ENCODE results near the gene KDM1A.

KDM1A gene

DNA sequence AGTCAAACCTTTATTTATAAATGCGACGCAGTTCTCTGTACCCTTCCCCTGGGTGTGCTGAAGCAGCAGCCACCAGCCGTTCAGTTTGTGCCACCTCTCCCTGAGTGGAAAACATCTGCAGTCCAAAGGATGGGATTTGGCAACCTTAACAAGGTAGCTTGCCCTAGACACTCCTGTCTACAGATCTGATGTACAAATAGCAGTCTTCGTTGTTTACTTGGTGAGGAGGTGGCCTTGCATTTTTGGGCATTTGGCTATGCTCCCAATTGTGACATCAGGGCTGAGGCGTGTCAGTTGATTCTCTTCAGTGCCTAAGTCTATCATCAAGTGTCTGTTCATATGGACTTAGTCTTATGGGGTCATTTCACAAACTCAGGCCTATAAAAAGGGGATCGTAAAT is 59.8 kb downstream of the KDM1A start:
- DNase-seq: no peak

DNA sequence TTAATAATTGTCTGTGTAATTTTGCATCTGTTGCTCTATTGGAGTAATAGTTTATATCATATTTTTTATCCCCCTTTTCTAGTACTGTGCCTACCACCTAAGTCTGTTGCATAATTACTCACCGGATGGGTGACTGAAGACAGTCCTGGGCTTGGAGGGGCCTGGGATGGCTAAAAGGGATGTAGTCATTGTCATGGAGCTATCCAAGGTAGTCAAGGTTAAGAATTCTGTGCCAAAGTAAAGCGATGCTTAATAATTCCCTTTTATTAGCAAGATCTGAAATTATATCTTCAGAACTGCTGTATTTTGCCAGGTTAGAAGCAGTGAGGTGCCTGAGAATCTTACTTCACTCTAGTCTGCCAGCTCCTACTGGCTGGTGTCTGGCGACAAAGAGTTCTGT is 61.6 kb downstream of the KDM1A start:
- DNase-seq: no peak

DNA sequence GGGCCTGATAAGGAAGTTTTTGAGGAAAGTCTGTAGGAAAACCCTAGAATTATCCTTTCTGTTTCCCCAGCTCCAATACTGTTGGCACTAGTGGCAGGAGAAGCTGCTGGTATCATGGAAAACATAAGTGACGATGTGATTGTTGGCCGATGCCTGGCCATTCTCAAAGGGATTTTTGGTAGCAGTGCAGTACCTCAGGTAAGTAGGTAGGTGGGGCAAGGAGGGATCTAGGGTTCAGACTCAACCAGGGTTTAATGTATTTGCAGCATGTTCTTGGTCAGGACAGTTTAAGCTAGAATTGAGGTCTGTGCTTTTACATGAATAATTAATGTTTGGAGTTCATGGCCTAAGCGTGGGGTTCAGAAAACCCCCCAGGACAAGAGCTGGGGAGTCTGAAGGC is 62.1 kb downstream of the KDM1A start:
- no peak for DNase-seq

DNA sequence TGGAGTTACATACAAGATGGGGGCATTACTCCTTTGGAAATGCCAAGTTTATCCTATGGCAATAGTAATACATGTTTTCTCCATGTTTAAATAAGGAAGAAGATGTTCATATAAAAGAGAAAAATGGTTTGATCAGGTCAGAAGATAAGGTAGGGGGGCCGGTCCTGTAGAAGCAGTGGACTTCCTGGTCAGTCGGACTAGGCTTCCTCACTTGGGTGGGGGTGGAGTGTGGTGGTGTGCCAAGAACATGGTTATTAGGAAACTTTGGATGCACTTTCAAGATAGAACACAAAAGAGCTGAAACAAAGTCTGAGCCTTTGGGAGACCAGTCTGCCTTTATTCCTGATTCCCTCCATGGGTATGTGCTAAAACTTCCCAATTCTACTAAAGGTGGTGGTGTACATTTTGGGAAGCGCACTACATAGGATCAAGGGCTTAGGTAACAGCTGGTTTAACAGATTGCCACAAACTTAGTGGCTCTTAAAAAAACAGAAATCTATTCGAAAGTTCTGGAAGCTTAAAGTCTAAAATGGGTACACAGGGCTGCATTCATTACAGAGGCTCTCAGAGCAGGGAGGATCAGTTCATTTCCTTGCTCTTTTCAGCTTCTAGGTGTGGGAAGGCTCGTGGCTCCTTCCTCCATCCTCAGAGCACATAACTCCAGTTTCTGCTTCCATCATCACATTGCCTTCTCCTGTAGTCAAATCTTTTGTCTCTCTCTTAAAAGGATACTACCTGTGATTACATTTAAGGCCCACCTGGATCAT is 64.6 kb downstream of the KDM1A start:
- no peak for DNase-seq

GRCh38 chr1:23084880-23085279 is 65.6 kb downstream of the KDM1A start:
- no peak for DNase-seq

DNA sequence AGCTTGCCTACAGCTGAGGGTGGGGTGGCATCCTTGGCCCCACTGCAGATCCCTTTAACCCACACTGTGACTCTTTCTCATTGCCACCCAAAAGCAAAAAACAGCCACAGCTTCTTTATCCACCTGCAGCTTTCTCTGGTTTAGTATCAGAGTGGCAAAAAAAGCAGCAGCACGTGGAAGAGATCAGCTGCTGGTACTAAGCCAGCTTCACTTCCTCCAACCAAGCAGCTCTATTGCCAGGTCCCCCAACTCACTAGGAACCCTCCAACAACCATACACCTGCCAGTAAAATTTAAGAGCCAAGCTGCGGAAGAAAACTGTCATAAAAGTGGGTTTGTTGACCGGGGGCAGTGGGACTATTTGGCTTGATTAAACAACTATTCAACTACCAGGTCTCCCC is 66.4 kb downstream of the KDM1A start:
- DNase-seq: no peak

DNA sequence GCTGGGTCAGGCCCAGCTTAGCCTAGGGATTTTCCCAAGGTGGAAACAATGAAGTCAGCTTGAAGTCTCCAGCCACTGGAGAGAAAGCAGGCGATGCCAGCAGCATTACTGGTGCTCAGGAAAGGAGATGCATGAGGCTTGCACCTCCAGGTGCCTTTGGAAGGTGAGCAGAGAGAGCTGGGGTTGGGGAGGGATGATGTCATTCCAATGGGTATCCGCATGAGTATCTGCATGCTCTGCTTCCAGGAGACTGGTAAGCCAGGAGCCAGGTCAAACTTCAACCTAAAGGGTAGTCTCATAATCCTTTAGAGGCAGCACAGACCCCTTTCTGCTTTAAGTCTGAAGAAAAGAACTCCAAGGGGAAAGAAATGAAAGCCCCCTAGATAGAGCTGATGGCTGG is 68.8 kb downstream of the KDM1A start:
- DNase-seq: no peak

DNA sequence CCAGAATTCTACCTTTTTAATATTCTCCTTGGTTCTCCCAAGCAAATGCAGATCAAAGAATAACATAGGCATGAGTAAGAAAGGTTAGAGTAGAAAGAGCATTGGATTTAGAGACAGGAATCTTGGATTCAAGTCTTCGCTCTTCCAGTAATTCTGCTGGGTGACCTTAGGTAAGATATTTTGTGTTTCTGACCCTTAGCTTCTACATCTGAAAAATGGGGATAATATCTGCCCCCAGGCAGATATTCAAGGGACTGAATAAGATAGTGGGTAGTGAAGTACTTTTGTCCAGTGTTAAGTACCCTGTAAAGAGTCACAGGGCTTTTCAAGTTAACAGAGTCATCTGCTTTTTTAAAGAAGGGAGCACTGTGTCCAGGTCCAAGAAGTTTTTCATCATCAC is 70.8 kb downstream of the KDM1A start:
- DNase-seq: no peak

- no peak for DNase-seq
Observed at GRCh38 chr1:23091545-23091944, 72.3 kb downstream of the KDM1A start.

DNA sequence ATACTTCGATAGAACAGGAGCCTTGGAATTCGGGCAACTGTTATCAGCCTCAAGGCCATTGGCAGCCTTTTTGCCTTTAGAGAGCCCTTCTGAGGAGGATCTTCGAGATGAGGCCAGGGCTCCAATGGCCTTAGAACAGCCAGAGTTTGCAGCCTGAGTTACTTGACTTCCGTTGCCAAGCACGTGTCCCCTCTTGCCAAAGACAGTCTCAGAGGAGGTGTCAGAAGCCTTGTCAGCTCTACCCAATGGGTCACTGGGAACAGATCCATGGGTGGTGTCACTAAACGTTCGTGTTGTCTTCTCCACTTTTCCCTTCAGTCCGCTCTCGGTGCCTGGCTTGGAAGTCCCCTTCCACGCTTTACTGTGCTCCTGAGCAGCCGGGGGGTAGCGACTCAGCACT is 73.2 kb downstream of the KDM1A start:
- no peak for DNase-seq

GRCh38 chr1:23097316-23097715 is 78.0 kb downstream of the KDM1A start:
- DNase-seq: no peak

- peak; percentile 31 for DNase-seq
Observed at GRCh38 chr1:23098463-23099170, 79.3 kb downstream of the KDM1A start.

GRCh38 chr1:23099171-23099536 is 79.9 kb downstream of the KDM1A start:
- DNase-seq: no peak

DNA sequence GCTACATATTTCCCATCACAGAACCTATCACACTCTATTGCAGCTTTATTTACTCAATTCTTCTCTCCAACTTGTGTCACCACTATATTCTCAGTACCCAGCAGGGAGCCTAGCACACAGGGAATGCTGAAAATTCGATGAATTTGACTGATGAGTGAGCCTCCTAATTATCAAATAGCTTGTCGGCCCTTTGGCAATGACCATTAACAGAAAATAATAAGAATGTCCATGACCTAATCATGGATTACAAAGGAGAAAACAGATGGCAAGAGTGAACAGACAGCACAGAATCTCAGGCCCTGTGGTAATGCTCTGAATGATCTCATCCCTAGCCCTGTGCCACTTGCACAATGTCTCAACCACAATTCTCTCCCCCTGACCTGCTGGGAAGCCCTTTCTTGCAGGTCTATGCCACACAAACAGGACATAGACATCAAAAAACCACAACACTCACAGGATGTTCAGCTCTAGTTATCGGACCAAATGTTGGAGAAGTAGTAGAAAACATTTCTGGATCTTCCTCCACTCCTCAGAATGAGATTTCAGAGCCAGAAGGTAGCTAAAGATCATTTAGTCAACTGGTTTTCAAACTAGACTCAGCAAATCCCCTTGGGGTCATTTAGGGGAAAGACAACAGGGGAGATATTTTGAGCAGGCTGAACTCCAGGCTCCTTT is 80.9 kb downstream of the KDM1A start:
- peak; percentile 19 for DNase-seq

DNA sequence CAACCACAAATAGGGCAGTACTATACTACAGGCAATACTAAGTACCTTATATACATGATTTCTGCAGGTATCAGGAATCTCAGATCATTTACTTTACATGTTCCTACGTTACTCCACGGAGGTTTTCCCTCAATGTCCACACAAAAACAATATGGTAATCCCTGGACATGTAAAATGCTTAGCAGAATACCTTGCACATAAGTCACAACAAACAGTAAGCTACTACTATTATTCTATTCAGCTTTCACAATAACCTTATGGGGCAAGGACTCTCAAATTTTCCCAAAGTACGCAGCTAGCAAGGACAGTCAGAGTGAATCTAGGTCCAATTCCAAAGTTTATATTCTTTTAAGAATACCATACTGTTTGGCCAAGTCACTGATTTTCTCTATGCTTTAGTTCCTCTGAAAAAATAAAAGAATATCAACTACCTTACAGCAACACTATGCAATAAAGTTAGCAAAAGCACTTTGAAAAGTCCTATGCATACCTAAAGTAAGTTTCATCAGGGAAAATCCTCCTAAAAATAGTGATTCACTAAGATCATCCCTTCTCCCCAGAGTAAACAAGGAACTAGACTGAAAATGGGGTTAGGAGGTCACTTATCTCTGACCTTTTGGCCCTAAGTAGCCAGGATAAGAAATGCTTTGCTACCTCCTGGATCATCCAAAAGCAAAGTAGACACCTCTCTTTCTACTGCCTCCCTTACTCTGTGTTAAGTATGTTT is 82.0 kb downstream of the KDM1A start:
- no peak for DNase-seq

GRCh38 chr1:23101887-23102286 is 82.6 kb downstream of the KDM1A start:
- no peak for DNase-seq

GRCh38 chr1:23102289-23102688 is 83.0 kb downstream of the KDM1A start:
- no peak for DNase-seq

- no peak for DNase-seq
Observed at GRCh38 chr1:23103001-23103889, 84.0 kb downstream of the KDM1A start.

GRCh38 chr1:23108918-23109533 is 89.8 kb downstream of the KDM1A start:
- no peak for DNase-seq

DNA sequence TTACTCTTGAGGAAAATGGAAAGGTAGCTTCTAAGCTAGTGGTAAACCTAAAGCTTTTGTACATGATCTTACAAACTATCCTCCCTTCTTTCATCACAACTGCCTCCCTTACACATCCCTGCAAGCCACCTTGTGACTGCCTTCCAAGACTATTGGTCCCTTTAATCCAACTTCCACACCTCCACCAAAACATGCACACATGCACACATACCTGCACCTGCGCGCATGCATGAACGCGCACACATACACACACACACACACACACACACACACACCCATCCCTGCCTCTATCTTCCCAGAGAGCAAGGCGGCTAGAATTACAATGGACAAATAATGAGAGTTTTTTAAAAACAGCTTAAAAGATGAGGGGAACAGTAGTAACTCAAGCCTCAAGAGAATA is 91.1 kb downstream of the KDM1A start:
- DNase-seq: no peak

DNA sequence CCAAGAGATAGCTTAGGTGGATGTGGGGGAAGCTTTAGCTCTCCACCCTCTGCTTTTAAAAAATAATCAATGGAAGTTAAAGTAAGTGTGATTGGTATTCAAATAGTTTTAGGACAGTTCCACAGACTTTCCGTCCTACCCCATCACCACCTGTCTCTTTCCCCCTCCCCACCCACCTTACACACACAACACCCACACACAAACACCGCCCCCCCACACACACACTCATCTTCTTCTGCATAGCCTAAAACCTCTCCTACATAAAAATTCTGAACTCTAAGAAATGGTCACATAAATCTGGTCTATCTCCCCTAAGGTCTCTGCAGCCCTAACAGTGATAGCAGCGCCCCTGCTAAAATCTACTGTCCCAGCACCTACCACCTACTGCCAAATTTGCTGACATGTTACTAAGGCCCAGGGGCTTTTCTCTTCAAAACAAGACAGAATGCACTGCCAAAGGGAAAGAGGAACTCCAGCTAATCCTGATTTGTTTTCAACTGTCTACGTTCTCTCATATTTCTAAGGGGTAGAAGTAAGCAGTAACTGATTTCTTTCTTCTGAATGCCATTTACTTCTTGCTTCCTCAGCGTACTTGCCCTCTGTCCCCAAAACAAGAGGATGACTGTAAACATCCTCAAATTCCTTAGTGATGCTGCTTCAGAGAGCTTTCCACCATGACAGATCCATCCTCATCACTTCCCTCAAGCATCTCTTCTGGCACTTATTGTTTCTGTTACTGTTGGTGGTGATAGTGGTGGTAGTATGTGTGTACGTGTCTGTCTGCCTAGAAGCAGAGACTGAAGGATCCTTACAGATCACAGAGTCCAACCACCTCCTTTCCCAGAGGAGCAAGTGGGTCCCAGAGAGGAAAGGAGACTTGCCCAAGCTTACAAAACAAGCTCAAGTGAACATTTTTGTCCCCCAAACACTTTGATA is 92.6 kb downstream of the KDM1A start:
- no peak for DNase-seq

Measured in activated effector memory CD4-positive, alpha-beta T cell treated with Interleukin-2 at 50 U/mL for 16 hours (primary cell).